ENCODE results near the gene TRIM44.
"Not testable (repeated sequence)": the region's sequence is repeated elsewhere in the genome, so short reads cannot be mapped to it uniquely, and the experiment has no call there.

The TRIM44 gene

DNA sequence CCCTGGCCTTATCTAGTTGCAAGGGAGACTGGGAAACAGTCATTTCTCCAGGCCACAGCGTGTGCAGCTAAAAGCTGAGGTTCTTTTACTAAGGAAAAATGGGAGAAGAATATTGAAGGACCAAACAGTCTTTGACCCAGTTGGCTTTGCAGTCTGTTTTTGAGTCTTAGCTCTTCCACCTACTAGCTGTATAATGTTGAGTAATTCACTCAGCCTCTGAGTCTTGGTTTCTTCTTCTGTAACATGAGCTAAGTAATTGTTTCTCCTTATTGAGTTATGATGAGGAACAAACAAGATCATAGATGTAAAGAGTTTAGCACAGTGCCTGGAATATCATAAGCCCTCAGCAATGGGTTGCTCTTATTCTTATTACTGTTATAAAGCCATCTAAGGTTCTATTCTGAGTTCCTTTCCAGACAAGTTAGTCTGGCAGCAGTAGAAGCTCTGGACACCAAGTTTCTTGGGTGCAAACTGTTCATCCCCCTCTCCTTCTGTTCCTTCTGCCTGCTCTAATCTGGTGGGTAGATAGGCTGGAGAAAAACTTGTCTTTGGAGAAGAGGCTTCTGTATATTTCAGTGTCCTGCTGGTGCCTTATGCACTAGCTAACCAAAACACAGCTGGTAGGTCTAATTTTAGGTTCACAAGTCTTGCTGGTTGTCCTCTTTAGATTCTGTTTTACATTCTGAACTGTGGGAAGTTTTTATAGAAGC lies 13.5 kb downstream of the TRIM44 start:
- no peak for DNase-seq

DNA sequence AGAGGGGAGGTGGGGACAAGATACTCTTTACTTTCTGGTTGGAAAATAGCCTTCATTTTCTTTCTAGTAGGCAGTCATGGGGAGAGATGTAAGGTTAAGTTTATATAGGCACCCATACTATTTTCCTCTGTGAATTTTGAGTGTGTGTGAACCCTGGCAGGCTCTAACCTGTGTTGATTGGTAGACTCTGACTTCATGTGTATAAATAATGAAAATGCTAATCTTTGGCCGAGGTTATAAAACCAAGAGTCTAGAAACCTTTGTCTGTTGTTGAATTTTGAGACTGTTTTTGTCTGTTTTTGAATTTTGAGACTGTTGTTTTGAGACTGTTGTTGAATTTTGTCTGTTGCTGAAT lies 14.0 kb downstream of the TRIM44 start:
- DNase-seq, result no peak

DNA sequence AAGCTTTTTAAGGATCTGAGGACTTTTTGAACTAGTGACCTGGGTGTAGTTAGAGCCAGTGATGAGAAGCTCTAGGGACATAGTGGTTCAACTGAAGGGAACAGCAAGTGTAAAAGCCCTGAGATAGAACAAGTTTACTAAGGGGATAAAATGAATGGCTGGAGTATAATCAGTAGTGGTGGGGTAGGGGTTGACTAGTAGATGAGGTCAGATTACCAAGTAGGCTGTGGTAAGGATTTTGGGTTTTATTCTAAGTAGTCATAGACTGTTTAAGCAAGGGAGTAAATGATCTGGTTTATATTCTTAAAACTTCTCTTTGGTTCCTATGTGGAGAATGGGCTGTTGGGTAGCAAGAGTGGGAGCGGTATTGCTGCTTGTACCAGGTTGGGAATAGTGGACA lies 15.3 kb downstream of the TRIM44 start:
- DNase-seq, result no peak

DNA sequence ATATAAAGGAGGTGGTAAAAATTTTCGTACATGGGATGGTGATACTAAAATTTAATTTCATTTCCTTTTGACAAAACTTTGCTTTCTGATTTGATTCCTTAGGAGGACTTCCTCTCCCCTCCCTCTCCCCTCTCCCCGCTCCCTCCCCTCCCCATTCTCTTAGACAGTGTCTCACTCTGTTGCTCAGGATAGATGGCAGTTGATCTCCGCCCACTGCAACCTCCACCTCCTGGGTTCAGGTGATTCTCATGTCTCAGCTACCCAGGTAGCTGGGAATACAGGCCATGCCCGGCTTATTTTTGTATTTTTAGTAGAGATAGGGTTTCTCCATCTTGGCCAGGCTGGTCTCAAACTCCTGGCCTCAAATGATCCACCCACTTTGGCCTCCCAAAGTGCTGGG lies 15.9 kb downstream of the TRIM44 start:
- DNase-seq, result no peak

DNA sequence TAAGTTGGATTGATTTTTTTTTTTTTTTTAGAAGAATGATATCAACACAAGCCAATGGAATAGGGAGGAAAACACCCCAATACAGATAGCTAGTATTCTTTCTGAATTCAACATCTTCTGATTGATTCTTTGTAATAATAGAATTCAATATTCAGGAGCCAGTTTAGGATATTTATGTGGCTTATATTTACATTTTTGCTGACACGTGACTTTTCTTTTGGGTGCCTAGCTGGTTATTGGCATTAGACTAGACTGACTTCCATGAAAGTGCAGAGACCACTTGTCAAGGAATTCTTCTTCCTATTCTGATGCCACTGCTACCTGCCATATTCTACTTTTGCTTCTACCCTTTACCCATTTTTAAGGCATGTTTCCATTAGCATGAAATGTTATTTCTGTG lies 16.4 kb downstream of the TRIM44 start:
- no peak for DNase-seq

DNA sequence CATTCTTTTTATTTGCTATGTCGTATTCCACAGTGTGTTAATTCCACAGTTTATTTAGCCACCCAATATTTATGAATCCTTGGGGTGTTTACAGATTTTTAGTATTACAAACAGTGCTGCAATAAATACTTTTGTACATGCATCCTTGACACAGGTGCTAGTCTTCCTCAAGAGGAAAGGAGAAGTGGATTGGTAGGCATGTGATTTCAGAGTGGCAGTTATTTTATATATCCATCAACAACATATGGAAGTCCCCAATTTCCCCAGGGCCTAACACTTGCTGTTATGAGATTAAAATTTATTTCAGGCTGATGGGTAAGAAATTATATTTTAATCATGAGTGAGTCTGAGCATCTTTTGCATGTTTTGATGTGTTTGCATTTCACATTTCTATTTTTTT lies 17.9 kb downstream of the TRIM44 start:
- DNase-seq, result no peak

DNA sequence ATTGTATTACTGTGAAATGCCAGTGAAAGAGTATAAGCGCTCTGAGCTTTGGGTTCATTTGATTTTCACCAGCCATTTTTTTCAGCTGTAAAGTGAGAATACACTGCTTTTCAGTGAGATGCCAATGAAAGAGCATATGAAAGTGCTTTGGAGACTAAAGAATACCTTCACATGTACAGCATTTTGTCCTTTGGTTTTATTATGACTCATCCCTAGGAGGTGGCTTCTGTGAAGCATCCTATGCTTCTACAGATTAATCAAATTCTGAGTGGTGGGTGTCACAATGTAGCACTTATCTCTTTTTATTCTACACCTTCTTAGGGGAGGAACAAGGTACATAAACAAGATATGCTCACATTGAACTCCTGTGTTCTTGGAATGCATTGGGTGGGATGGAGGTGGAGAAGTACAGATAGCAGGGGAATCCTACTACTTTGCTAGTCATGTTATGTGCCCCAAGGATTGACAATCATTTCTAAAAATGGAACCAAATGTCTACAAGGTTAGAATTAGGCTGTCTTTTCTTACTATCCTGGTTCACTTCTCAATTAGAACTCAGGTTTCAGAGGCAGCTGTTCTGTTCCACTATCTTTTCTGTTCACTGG lies 18.7 kb downstream of the TRIM44 start:
- DNase-seq, result no peak

DNA sequence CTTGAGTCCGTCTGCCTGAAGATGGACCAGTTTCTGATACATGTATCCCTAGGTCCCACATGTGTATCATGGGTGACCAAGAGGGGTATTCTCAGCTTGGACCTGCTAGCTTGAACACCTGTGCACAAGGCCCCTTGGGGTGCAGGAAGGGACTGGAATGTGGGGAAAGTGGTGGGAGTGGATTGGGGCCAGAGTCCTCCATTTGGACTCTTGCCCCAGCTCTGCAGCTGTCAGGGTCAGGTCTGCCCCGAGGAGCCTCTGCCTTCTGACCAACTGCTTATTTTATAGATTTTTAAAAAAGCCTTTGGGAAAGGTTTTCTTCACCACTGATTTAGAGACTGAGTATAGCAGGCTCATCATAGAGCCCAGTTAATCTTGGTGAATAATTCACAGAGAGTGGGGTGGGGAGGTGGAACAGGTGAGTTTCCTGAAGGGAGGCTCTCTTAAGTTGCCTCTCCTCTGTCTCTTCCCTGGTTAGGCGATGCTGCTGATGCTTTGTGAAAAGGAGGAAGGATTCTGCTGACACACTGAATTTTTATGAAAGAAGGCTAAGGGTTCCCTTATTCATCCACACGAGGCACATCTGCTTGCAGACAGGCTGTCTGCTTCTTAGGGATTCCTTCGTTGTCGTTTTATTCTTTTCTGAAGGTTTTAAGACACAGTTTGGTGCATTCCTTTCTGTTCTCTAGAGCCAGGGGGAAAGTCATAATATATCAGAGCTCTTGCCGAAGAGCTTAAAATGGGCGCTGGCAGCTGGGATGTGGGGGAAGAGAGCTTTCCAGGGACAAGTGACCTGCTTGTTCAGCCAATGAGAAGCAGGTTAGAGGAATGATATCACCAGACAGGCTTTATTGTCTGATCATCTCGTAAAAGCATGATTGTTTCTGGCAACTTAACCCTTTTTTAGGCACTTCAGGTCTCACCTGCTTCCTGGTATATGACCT lies 19.9 kb downstream of the TRIM44 start:
- peak; percentile 73 to 85 for DNase-seq

DNA sequence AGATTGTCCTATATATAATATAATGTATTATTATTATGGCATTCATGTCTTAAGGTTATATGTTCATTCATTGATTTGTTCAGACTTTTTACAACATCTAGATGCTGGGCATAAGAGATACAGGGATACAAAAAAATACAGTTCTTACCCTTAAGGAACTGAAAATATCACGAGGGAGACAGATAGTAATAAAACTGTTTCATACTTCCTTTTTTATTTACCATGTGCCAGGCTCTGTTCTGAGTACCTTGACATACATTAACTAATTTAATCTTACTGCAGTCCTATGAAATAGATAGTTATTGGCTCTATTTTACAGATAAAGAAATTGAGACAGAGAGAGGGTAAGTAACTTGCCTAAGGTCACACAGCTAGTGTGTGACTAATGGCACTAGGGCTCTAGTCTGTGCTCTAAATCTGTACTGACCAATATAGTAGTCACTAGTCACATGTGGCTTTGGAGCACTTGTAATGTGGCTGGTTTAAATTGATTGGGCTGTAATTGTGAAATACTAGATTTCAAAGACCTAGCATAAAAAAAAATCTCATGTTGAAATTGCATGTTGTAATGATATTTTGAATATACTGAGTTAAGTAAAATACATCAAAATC lies 21.3 kb downstream of the TRIM44 start:
- no peak for DNase-seq

DNA sequence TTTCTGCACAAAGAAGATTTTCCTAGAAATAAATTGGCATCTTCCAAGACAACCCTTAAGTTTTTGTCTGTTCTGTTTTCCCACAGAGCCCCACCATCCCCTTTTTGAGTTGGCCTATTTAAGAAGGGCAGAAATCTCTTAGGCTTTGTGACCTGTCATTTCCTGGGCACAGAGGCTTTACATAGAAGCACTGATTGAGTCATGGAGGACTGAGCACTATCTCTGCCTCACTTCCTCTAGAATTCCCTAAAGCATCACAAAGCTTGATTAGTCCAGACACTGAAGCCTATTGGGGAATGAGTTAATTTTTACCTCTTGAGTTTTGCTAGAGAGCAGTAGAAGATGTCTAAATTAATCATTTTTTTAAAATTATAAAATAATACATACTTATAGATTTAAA lies 25.4 kb downstream of the TRIM44 start:
- DNase-seq, result no peak

DNA sequence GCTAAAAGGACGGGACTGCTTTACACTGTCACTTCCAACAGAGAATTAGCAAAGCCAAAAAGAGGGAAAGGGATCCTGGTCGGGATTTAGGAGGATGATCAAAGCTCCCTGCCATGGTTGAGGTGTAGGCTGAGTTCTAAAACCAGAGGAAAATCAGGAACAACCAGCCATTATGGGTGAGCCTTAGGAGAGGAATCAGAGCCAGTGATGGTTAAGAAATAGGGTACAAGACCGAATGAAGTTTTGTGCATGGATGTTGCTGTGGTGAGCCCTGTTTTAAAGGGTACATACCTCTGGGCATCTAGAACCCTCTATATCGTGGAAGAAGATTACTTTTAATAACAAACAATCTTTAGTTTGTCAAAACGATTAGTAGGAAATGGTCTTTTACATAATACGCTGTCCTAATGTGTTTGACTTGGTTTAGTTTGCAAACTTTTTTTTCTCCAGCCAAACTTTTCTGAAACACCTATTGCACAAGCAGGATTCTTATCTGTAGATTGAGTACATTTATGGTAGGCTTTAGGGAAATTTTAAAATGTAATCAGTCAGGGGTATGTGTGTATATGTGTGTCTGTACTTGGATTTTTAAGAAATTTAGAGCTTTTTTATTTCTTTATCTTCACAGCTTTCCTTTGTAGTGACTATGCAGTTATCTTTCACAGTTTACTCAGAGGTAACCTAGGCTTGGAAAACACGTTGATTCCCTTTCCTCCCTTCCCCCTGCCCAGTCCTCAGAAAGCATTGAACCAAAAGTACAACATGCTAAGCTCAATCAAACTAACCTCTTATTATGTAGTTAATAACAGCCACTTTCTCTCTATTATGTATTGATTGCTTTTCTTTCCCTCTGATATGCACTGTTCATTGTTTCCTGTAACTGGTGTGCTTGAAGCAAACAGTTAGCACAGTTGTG lies 26.8 kb downstream of the TRIM44 start:
- no peak for DNase-seq

DNA sequence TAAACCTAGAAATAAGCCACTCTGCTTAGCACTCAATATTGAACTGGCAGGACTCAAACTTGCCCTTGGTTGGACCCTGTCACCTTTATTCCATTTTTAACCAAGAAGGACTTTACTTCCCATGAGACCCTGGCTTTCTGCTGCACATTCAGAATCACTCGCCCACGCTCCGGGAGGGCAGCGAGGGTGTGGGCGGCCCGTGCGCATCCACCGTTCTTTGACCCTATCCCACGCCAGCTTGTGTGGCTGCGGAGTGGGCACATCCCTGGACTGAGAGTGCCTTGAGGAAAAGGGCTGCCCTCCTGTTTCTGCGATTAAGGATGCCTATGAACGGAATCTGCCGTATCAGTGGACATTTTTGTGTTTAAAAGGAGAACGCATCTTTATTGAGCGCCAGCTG lies 39.6 kb downstream of the TRIM44 start:
- no peak for DNase-seq

DNA sequence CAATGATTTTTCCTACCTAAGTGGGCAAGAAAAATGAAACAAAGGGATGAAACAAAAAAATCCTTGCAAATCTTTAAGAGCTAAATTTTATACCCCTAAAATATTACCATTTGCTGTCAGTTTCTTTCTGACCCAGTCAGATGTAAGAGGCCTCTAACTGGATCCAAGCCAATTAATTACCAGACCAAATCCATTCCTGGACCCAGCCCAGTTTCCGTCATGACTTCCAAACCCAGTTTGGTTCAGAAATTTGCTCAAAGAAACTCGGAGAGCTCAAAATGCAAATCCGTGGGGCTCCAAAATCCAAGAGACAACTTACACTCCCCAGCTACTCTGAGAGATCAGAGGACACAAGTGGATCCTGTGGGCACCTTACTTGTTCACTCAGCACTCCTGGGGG lies 46.8 kb downstream of the TRIM44 start:
- no peak for DNase-seq

DNA sequence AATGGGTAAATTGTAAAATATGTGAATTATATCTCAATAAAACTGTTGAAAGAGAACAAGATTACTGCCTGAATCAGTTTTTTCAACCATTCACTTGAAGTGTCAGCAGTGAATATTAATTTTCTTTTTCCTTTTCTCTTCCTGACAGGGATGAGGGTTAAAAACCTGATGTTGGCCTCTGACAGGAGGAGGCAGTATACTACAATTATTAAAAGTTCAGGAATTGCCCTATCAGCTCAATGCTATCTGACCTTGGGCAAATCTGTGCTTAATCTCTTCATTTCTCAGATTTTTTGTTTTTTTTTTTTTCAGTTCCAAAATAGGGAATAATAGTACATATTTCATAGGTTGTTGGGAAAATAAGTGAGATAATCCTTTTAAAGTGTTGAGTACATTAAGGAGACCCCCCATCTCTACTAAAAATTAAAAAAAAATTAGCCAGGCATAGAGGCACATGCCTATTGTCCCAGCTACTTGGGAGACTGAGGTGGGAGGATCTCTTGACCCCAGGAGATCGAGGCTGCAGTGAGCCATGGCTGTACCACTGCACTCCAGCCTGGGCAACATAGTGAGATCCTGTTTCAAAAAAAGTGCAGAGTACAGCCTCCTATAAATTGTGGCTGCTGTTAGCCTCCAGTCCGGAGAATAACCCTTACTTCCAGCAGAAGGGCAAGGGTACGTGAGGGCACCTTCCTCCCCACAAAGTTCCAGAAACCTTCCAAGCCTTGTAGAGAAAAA lies 48.8 kb downstream of the TRIM44 start:
- no peak for DNase-seq

DNA sequence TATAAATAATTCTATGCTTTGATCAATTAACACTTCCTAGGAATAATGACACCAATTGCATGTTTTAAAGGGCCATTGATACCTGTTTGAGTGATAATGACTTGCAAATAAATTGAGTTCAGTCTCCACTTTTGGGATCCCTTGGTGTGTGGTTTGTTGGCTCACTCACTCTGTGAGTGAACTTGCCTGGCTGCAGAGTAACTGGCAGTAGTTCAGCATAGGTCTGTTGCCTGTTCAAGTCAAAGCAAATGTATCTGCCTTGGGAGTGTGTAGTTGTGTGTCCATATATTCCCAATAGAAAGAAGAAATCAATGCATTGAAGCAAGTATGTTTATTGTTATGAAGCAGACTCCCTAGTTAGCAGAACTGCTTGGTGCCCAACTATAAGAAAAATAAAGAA lies 49.3 kb downstream of the TRIM44 start:
- no peak for DNase-seq

DNA sequence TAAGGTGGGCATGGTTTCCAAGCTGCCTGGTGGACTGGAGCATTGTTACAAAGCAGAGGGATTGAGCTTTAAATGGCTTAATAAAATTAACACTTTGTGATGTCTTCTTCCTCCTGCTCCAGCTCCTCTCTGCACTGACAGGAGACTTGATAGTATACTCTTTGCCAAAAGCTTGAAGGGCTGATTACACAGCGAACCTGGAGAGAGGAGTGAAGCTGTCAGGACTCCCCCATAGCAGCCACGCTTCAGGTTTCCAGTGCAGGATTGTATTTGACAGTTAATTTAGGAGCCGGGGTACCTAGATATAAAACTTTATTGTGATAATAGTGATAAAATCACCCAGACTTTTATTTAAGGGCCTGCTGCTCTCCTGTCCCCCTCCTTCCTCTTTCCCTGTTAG lies 50.0 kb downstream of the TRIM44 start:
- DNase-seq, result no peak

DNA sequence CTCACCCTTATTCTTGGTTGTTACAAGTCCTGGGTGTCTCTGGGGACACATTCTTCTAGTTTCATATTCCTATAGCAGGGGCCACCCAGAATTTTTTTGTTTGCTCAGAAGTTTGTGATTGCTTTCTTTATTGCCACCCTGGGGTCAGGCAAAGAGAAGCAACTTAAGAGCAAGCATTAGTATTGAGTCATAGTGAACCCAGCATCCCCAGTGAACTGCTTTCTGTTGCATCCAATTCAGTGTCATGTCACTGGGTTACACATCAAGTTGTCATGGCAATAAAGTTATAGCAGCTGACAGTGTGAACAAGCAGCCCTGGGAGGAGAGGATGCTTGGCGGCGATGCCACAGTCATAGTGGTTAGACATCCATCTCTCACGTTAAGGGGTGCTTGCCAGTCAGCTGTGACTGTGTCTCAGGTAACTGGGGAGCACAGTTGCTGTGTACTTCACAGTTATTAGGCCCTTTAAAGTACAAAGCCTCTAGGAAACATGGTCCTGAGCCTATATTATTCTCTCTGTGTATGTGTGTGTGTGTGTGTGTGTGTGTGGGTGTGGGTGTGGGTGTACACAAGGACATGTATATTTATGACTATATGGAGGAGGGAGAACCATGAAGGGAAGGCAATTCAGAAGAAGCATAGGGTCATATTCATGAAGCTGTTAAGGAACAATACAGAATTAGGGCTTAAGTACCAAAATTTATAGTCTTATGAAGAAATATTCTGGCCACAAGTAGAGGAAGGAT lies 52.5 kb downstream of the TRIM44 start:
- no peak for DNase-seq

DNA sequence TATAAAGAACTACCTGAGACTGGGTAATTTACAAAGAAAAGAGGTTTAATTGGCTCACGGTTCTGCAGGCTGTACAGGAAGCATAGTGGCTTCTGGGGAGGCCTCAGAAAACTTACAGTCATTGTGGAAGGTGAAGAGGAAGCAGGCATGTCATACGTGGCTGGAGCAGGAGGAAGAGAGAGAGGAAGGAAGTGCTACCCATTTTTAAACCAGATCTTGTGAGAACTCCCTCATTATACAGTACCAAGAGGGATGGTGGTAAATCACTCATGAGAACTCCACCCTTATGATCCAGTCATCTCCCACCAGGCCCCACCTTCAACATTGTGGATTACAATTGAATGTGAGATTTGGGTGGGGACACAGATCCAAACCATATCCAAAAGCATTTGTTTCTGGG lies 53.1 kb downstream of the TRIM44 start:
- not testable (repeated sequence) for DNase-seq

DNA sequence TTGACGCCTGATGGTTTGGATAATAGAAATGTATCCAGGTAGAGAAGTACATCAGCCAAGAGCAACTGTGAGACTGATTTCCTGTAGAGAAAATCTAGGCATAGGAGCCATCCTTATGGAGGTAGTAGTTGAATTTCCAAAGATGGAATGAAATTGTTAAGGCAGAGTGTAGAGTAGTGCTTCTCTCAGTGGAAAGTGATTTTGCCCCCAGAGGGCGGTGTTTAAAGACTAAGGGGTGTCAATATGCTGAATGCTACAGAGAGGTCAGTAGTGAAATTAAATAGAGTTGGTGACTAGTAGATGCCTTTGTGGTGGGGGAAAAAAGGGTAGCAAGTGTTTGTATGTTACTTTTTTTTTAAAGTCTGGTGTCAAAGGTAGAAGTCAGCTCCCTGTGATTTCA lies 54.5 kb downstream of the TRIM44 start:
- no peak for DNase-seq

DNA sequence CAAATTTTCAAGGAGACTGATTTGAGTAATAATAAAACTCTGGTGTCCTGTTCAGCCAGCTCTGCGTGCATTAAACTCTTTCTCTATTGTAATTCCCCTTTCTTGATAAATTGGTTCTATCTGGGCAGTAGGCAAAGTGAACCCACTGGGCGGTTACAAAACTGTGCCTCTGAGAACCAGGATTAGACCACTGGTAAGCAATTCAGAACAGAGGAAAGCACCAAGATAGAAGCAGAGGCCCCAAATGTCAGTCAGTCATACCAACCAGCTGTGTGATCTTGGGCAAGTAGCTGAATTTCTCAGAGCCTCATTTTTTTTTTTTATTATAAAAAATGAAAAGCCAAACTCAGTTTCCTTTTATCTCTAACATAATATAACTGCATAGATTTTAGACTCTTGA lies 54.9 kb downstream of the TRIM44 start:
- no peak for DNase-seq
